HG02642 (cell line): Measurements from ENCODE around the gene LMNB1.
A peak's percentile ranks its signal among the peaks of the same experiment; 100 is the strongest.
"Not testable (repeated sequence)": the region's sequence is repeated elsewhere in the genome, so short reads cannot be mapped to it uniquely, and the experiment has no call there.

ENCODE experiments used
- ATAC-seq: cut with Tn5 transposase; IDR thresholded peaks from one replicate; pipeline ENCODE4 v1.9.1; 2021; ENCODE audit warnings: mild to moderate bottlenecking; ENCODE audit not compliant: unreplicated experiment, poor library complexity

Gene LMNB1

GRCh38 chr5:126816649-126817048, 39.7 kb downstream of the LMNB1 start:
- ATAC-seq: no peak

DNA sequence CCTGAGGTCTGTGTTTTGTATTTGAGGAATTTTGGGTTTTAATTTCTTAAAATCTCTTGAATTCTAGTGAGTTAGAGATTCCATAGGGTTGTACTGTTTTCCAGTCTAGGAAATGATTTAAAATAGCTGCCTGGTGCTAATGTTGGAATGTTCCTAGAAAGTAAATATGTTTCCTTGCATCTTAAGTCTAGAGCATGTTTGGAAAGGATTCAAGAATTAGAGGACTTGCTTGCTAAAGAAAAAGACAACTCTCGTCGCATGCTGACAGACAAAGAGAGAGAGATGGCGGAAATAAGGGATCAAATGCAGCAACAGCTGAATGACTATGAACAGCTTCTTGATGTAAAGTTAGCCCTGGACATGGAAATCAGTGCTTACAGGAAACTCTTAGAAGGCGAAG, 41.8 kb downstream of the LMNB1 start:
- no peak for ATAC-seq

DNA sequence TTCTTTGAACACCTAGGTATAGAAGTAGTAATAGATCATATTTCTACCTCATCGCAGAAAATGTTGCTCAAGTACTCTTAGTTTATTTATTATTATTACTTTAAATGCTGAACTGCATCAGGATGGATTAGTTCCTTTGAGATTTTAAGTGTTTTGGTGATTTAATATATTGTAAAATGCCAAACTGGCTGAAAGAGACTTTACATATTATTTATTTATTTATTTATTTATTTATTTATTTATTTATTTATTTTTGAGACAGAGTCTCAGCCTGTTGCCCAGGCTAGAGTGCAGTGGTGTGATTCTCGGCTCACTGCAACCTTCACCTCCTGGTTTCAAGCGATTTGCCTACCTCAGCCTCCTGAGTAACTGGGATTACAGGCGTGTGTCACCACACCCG, 42.3 kb downstream of the LMNB1 start:
- ATAC-seq: no peak

DNA sequence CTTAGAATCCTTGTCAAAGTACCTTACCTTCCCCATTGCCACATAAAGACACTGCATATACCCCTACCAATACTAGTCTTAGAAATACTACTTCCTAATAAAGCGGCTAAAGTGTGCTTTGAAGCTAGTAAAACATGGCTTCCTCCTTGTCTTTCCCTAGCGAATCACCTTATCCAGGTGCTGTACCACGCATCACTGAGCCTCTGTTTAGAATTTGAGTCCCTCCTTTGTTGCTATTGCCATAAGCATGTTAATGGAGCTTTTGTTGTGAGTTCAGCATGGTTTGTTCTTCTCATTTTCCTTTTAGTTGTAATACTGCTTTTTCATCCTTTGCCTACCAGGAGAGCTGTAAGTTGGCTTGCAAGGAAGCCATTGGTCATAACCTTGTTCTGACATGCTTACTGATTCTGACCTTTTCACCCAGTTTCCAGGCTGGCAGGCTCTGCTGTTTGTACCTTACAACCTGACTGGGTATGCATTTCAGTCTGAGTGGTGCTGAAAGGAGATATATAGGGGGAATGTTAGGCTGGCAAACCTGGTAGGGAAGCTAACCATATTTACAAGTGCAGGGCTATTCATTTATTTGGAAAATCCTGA, 49.8 kb downstream of the LMNB1 start:
- no peak for ATAC-seq

DNA sequence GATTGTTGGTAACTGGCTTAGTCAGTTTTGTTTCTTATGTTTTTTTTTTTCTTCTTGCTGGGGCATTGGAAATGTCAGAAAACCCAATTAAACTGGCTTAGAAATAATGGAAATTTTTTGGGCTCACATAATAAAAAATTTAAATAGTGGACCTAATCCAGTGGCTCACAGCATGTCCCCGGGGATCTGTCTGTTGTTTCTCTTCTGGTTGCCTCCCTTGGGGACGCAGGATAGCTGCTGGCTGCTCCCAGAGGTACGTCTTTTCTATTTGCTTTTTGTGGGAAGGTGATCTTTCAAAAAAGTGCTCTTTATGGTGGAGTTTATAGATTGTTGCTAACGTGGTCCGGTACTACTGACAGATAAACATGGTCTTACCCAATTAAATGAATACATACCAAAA, 52.2 kb downstream of the LMNB1 start:
- no peak for ATAC-seq

DNA sequence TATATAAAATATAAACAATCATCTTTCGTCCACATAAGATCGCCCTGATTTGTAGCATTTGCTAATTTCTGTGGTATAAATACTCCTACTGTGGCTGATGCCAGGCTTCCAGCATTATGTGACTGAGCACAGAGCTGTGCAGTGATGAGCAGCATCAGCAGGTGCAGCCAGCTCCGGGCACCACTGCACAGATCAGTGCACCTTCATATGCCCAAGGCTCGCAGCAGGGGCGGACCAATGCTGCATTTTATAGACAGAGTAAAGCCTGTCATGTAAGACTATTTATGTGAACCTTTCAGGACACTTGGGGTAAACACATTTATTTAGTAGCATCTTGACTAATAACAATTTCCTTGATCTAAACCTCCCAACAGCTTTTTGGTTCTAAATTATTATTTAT, 53.1 kb downstream of the LMNB1 start:
- ATAC-seq: no peak

GRCh38 chr5:126831156-126831555, 54.2 kb downstream of the LMNB1 start:
- no peak for ATAC-seq

- no peak for ATAC-seq
Observed at GRCh38 chr5:126836778-126837177, 59.8 kb downstream of the LMNB1 start.

GRCh38 chr5:126837242-126837641, 60.3 kb downstream of the LMNB1 start:
- no peak for ATAC-seq

DNA sequence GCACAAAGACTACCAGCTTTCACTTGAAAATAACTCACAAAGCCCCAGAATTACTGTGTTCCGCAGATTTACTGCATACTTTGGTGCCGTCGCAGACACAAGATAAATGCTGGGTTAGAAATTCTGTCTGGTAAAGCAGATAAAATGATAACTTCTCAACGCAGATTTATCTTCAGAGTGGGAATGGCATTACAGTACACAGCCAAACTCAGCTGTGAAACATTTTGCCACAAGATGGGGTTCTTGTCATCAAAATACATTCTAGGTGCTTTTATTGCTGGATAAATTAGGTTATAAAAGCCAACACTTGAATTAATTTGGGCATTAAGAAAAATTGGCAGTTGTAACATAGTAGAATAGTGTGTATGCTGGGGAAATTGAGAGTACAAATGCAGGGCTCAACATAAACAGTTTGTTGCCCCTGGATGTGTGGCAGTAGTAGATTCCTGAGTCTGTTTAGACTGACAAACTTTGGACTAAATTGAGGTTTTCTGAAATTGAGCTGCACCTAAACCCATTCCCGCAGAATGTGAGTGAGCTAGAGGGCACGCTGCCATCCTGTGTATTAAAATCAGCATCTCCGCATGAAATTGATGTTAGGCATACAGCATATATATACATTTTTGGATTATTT, 61.1 kb downstream of the LMNB1 start:
- no peak for ATAC-seq

- not testable (repeated sequence) for ATAC-seq
Observed at GRCh38 chr5:126839407-126839806, 62.5 kb downstream of the LMNB1 start.

DNA sequence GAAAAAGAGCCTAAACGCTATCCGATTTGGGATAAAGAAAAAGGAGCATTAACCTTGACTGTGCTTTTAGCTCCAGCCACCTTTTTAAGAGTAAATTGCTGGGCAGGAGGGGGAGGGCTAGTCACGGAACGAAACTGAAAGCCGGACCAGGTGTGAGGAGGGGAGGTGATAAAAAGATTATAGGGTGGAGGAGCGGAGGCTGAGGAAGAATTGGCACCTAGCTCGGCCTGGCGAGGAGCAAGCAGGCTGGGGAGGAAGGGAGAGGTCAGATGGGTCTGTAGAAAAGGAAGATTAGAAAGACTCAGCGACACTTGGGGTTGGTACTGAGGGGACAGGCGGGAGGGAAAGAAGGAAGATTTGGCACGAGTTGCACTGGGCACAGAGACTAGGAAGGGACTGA, 66.4 kb downstream of the LMNB1 start:
- ATAC-seq: not testable (repeated sequence)

GRCh38 chr5:126845470-126846070, 68.6 kb downstream of the LMNB1 start:
- peak; percentile 89 for ATAC-seq

GRCh38 chr5:126846344-126846743, 69.4 kb downstream of the LMNB1 start:
- no peak for ATAC-seq

- ATAC-seq: no peak
Observed at GRCh38 chr5:126846744-126847455, 70.0 kb downstream of the LMNB1 start.

GRCh38 chr5:126847456-126847820, 70.5 kb downstream of the LMNB1 start:
- no peak for ATAC-seq

GRCh38 chr5:126847826-126848251, 70.9 kb downstream of the LMNB1 start:
- no peak for ATAC-seq

GRCh38 chr5:126848253-126848652, 71.3 kb downstream of the LMNB1 start:
- no peak for ATAC-seq

DNA sequence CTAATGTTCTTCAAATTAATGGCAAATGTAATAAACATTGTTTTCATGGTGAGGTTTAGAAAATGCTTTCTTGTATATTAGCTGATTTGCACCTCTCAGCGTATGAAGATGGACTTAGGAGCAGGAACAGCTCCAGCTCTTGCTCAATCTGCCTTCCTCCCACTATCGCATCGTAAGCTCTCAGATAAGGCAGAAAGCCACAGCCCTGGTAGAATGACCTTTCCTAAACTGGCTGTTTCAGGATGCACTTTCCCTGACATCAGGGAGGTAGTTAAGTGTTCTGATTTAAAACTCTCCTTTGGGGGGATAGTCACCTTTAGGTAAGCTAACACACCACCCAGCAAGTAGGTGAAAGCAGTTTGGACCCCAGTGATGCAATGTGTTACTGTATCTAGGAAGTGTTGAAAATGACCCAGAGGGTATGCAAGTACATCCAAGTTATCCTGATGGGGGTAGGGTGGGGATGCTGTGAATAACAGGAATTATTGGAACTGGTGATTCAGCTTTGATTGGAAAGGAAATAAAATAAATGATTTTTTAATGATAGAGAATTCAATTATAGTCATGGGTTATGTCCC, 72.3 kb downstream of the LMNB1 start:
- no peak for ATAC-seq

- no peak for ATAC-seq
Observed at GRCh38 chr5:126851501-126852011, 74.6 kb downstream of the LMNB1 start.

DNA sequence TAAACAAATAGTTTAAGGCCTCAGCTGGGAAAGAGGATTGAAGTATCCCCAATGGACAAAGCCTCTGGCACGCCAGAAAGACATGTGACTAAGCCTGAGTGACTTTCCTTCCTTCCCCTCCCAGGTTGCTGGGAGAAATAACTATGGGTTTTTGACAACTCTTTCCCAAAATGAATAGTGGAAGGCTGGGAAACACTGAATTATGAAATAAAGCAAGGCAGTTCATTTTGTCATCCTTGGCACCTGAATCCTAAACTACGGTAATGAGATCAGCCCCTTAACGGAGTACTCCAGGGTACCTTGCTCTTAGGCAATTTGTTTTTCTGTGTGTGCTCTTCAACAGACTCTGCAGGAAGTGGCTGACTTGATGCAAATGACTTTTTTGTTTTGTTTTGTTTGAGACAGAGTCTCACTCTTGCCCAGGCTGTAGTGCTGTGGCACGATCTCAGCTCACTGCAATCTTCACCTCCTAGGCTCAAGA, 75.2 kb downstream of the LMNB1 start:
- ATAC-seq: peak; percentile 71
